ENCODE results near the gene PPP4R3A.

- TF ChIP-seq, protein P1, sequence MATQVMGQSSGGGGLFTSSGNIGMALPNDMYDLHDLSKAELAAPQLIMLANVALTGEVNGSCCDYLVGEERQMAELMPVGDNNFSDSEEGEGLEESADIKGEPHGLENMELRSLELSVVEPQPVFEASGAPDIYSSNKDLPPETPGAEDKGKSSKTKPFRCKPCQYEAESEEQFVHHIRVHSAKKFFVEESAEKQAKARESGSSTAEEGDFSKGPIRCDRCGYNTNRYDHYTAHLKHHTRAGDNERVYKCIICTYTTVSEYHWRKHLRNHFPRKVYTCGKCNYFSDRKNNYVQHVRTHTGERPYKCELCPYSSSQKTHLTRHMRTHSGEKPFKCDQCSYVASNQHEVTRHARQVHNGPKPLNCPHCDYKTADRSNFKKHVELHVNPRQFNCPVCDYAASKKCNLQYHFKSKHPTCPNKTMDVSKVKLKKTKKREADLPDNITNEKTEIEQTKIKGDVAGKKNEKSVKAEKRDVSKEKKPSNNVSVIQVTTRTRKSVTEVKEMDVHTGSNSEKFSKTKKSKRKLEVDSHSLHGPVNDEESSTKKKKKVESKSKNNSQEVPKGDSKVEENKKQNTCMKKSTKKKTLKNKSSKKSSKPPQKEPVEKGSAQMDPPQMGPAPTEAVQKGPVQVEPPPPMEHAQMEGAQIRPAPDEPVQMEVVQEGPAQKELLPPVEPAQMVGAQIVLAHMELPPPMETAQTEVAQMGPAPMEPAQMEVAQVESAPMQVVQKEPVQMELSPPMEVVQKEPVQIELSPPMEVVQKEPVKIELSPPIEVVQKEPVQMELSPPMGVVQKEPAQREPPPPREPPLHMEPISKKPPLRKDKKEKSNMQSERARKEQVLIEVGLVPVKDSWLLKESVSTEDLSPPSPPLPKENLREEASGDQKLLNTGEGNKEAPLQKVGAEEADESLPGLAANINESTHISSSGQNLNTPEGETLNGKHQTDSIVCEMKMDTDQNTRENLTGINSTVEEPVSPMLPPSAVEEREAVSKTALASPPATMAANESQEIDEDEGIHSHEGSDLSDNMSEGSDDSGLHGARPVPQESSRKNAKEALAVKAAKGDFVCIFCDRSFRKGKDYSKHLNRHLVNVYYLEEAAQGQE (IDR thresholded peaks at IDR 0.05; ENCODE audit: low read depth) = no peak
- TF ChIP-seq EP300 (IDR thresholded peaks at IDR 0.05; ENCODE audit: borderline replicate concordance) = no peak
- TF ChIP-seq TAF1 (IDR thresholded peaks at IDR 0.05; ENCODE audit: low read depth) = no peak
- no peak for TF ChIP-seq FOXM1 (IDR thresholded peaks at IDR 0.05; ENCODE audit: borderline replicate concordance, low read depth)
- TF ChIP-seq NFIC (IDR thresholded peaks at IDR 0.05) = no peak
- TF ChIP-seq, protein P2, sequence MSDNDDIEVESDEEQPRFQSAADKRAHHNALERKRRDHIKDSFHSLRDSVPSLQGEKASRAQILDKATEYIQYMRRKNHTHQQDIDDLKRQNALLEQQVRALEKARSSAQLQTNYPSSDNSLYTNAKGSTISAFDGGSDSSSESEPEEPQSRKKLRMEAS (IDR thresholded peaks at IDR 0.05) = no peak
- no peak for TF ChIP-seq TEAD4 (IDR thresholded peaks at IDR 0.05)
Observed at GRCh38 chr14:91409928-91410718, 100.0 kb downstream of the PPP4R3A start.
